ENCODE results near the gene VPS13D. TPM values are rescaled to one million over a fixed set of nuclear protein-coding genes. Genes with fewer than 3 reads are reported as not detected.
A peak's percentile ranks its signal among the peaks of the same experiment; 100 is the strongest.

The VPS13D gene
- total and polyA plus RNA-seq, 2 donors (not counting 3 experiments of a cell fraction or from before 2014, with no cell fraction given), result 13.6 to 48.5 TPM

- no peak for FAIRE-seq
- H3K9me1 ChIP-seq (replicated peaks; ENCODE audit: control insufficient read depth, extremely low read depth, insufficient read depth, low read length), result no peaks in the 10 kb centered on the region
- intact Hi-C loops (cut with micrococcal nuclease) (no loop called here), dilution Hi-C loops (cut with MboI; ENCODE audit: extremely low pct_ligation_motif_present, low sequenced_read_pairs) (no loop called here)
- no peak for TF ChIP-seq EZH2 (IDR thresholded peaks at IDR 0.05; ENCODE audit: borderline replicate concordance, low read depth, low read length, severe bottlenecking)
- TF ChIP-seq GATA2 (IDR thresholded peaks at IDR 0.05; ENCODE audit: insufficient read depth, insufficient read length, low read depth, low read length), result no peak
- no peaks in the 10 kb centered on the region for H3K27me3 ChIP-seq (ENCODE audit: control insufficient read depth in 2 of 2, insufficient read depth in 2 of 2, low read length in 2 of 2)
- CTCF ChIA-PET, result interaction anchor here (1.6 kb wide), 1 partner anchor 116 kb away, joined by 6 read pairs; no protein-coding TSS in a partner anchor
- no peak for DNase-seq (ENCODE audit: low read depth, low spot score)
- no peaks in the 10 kb centered on the region for H4K20me1 ChIP-seq (replicated peaks; ENCODE audit: control insufficient read depth, extremely low read depth, insufficient read depth, low read length)
- no peak overlapping the region for H3K4me3 ChIP-seq (replicated peaks in 1 of 3; ENCODE audit: insufficient read depth in 1 of 3, low read depth in 1 of 3, low read length in 3 of 3)
- POLR2A ChIA-PET, result interaction anchor here (0.6 kb wide), 1 partner anchor 45 kb away, joined by 3 read pairs; no protein-coding TSS in a partner anchor
- no peak overlapping the region for H2AFZ ChIP-seq (ENCODE audit: low read depth, low read length)
- H3K36me3 ChIP-seq (ENCODE audit: control insufficient read depth in 2 of 2, extremely low read depth in 1 of 2, insufficient read depth in 2 of 2, low read length in 2 of 2), result peaks cover 0 to 7% of the 10 kb centered on the region in 2 experiments
- H3K4me1 ChIP-seq (ENCODE audit: control insufficient read depth, extremely low read depth, insufficient read depth, low read length), result peaks cover 9% of the 10 kb centered on the region
- no TSS peak for BruUV-seq (replicated peaks)
- H3K27ac ChIP-seq (ENCODE audit: insufficient read depth, low read depth, low read length), result no peak overlapping the region
- H3K4me2 ChIP-seq (ENCODE audit: insufficient read depth, low read length), result no peak overlapping the region
- no peaks in the 10 kb centered on the region for H3K79me2 ChIP-seq (ENCODE audit: control insufficient read depth, insufficient read depth, low read length)
- H3K9me3 ChIP-seq (replicated peaks; ENCODE audit: control insufficient read depth, insufficient read depth, low read length), result no peaks in the 10 kb centered on the region
- H3K9ac ChIP-seq (replicated peaks; ENCODE audit: extremely low read depth, insufficient read depth, low read length), result no peak overlapping the region
These were observed 273.9 kb downstream of the VPS13D start for GRCh38 chr1:12503709-12504108.

DNA sequence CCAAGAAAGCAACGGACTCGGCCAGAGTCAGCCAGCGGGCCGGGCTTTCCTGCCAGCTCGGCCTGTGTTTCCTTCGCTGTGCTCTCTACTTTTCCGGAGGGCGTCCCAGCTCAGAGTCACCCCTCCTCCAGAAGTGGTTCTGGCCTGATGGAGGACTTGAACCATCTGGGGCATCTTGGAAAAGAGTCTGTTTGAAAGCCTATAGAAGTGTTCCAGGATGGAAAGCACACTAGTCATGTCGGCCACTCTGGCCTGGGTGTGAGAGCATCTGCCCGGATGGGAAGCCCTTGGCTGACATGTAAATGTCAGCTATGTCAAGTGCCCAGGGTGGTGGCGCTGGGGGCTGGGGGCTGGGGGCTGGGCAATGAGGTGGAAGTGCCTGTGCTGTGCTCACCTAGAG, 274.8 kb downstream of the VPS13D start:
- POLR2A ChIA-PET, result no interaction called here
- H3K9me1 ChIP-seq (replicated peaks; ENCODE audit: control insufficient read depth, extremely low read depth, insufficient read depth, low read length), result no peaks in the 10 kb centered on the region
- H3K27me3 ChIP-seq (ENCODE audit: control insufficient read depth in 2 of 2, insufficient read depth in 2 of 2, low read length in 2 of 2), result no peaks in the 10 kb centered on the region
- no peaks in the 10 kb centered on the region for H4K20me1 ChIP-seq (replicated peaks; ENCODE audit: control insufficient read depth, extremely low read depth, insufficient read depth, low read length)
- no TSS peak for BruUV-seq (replicated peaks)
- FAIRE-seq (peak; percentile 21), DNase-seq (ENCODE audit: low read depth, low spot score) (peak; percentile 26)
- intact Hi-C loops (cut with micrococcal nuclease) (no loop called here), dilution Hi-C loops (cut with MboI; ENCODE audit: extremely low pct_ligation_motif_present, low sequenced_read_pairs) (no loop called here)
- no peak overlapping the region for H2AFZ ChIP-seq (ENCODE audit: low read depth, low read length)
- peaks cover 9% of the 10 kb centered on the region for H3K4me1 ChIP-seq (ENCODE audit: control insufficient read depth, extremely low read depth, insufficient read depth, low read length)
- peaks cover 0 to 7% of the 10 kb centered on the region in 2 experiments for H3K36me3 ChIP-seq (ENCODE audit: control insufficient read depth in 2 of 2, extremely low read depth in 1 of 2, insufficient read depth in 2 of 2, low read length in 2 of 2)
- CTCF ChIA-PET, result interaction anchor here (0.9 to 1.6 kb wide), 2 partner anchors 91 to 115 kb away, joined by 3 to 6 read pairs; no protein-coding TSS in a partner anchor
- H3K9me3 ChIP-seq (replicated peaks; ENCODE audit: control insufficient read depth, insufficient read depth, low read length), result no peaks in the 10 kb centered on the region
- no peak overlapping the region for H3K9ac ChIP-seq (replicated peaks; ENCODE audit: extremely low read depth, insufficient read depth, low read length)
- no peak overlapping the region for H3K4me2 ChIP-seq (ENCODE audit: insufficient read depth, low read length)
- TF ChIP-seq, protein P1, sequence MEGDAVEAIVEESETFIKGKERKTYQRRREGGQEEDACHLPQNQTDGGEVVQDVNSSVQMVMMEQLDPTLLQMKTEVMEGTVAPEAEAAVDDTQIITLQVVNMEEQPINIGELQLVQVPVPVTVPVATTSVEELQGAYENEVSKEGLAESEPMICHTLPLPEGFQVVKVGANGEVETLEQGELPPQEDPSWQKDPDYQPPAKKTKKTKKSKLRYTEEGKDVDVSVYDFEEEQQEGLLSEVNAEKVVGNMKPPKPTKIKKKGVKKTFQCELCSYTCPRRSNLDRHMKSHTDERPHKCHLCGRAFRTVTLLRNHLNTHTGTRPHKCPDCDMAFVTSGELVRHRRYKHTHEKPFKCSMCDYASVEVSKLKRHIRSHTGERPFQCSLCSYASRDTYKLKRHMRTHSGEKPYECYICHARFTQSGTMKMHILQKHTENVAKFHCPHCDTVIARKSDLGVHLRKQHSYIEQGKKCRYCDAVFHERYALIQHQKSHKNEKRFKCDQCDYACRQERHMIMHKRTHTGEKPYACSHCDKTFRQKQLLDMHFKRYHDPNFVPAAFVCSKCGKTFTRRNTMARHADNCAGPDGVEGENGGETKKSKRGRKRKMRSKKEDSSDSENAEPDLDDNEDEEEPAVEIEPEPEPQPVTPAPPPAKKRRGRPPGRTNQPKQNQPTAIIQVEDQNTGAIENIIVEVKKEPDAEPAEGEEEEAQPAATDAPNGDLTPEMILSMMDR (IDR thresholded peaks at IDR 0.05; ENCODE audit: extremely low read depth in 1 of 2, insufficient read depth in 1 of 2, low read depth in 1 of 2, low read length in 2 of 2), result no peak
- TF ChIP-seq, protein P2, sequence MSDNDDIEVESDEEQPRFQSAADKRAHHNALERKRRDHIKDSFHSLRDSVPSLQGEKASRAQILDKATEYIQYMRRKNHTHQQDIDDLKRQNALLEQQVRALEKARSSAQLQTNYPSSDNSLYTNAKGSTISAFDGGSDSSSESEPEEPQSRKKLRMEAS (IDR thresholded peaks at IDR 0.05; ENCODE audit: insufficient read depth, insufficient read length), result no peak
- no peak overlapping the region for H3K4me3 ChIP-seq (replicated peaks in 1 of 3; ENCODE audit: insufficient read depth in 1 of 3, low read depth in 1 of 3, low read length in 3 of 3)
- no peaks in the 10 kb centered on the region for H3K79me2 ChIP-seq (ENCODE audit: control insufficient read depth, insufficient read depth, low read length)
- H3K27ac ChIP-seq (ENCODE audit: insufficient read depth, low read depth, low read length), result no peak overlapping the region

All from endothelial cell of umbilical vein (primary cell).